Measurements from ENCODE around the gene RGS7.

Gene RGS7

DNA sequence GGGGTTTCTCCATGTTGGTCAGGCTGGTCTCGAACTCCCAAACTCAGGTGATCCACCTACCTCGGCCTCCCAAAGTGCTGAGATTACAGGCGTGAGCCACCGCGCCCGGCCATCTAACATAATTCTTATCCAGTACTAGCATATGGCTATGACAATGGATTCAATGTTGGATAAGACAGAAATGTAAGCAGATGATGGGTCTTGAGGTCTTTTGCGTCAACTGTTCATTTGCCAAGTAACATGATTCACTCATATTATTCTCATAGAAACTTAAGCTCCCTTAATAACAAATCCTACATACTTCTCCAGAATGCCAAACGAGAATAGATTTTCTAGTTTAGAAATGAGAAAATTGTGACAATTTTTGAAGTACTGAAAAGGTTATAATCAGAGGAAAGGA, 170.3 kb downstream of the RGS7 start:
- Histone ChIP-seq H2BK12ac (ENCODE audit: low read length) (no peak overlapping the region), H2BK120ac (ENCODE audit: low read depth, low read length) (no peak overlapping the region), H2AFZ (ENCODE audit: low read length) (no peak overlapping the region), H3K4me3 (ENCODE audit: low read length in 2 of 2) (no peak overlapping the region), H3K36me3 (replicated peaks in 1 of 2; ENCODE audit: control insufficient read depth in 2 of 2, insufficient read depth in 2 of 2, low read length in 2 of 2) (no peaks in the 10 kb centered on the region), H3K4me1 (ENCODE audit: control insufficient read depth in 2 of 2, insufficient read depth in 1 of 2, low read depth in 1 of 2, low read length in 2 of 2) (no peaks in the 10 kb centered on the region), H2AK5ac (ENCODE audit: low read depth, low read length) (no peak overlapping the region), H3K4me2 (ENCODE audit: insufficient read depth, low read length, poor library complexity, severe bottlenecking) (no peak overlapping the region), H3K23ac (ENCODE audit: low read depth, low read length, poor library complexity) (no peak overlapping the region), H3K4ac (ENCODE audit: low read length) (no peak overlapping the region), H2BK5ac (ENCODE audit: low read length) (no peak overlapping the region), H3K27me3 (ENCODE audit: control insufficient read depth in 3 of 3, insufficient read depth in 3 of 3, low read depth in 1 of 3, low read length in 3 of 3) (no peaks in the 10 kb centered on the region), H3K9ac (ENCODE audit: low read depth, low read length, poor library complexity) (no peak overlapping the region), H4K91ac (ENCODE audit: low read depth, low read length, poor library complexity) (no peak overlapping the region), H4K8ac (ENCODE audit: low read depth, low read length) (no peak overlapping the region), H3K79me1 (ENCODE audit: low read depth, low read length) (no peaks in the 10 kb centered on the region), H3K27ac (replicated peaks; ENCODE audit: low read length) (no peak overlapping the region), H3K9me3 (replicated peaks in 1 of 2; ENCODE audit: control insufficient read depth in 2 of 2, insufficient read depth in 1 of 2, low read depth in 1 of 2, low read length in 2 of 2) (peaks cover 0 to 1% of the 10 kb centered on the region in 2 donors), H3K18ac (ENCODE audit: low read length) (no peak overlapping the region), H3K14ac (ENCODE audit: low read length) (no peak overlapping the region), H2BK15ac (ENCODE audit: low read length) (no peak overlapping the region)
- DNase-seq (ENCODE audit: low spot score), result no peak
- no CpG with 5 or more reads among the region's 8 CpGs for WGBS, 2 donors (ENCODE audit: extremely low coverage in 2 of 2, insufficient read length in 2 of 2, insufficient replicate concordance in 1 of 2)

DNA sequence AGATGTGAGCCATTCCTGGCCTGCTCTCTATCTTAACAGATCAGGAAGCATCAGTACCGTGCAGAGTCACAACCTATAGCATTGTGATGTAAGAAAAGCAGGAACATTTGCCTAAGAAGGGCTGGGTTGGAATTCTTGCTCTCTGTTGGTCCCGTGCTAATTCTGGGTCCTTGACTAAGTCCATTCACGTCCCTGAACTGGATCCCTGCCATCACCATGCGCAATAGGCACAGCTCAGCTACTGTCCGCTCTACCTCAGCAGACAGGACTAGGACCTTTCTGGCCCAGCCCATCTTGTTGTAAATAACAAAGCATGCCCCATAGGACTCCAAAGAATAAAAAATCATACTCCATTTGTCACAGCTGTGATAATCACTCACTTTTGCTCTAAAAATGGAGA, 175.0 kb downstream of the RGS7 start:
- peaks cover 0 to 1% of the 10 kb centered on the region in 2 donors for H3K9me3 ChIP-seq (replicated peaks in 1 of 2; ENCODE audit: control insufficient read depth in 2 of 2, insufficient read depth in 1 of 2, low read depth in 1 of 2, low read length in 2 of 2)
- H3K9ac ChIP-seq (ENCODE audit: low read depth, low read length, poor library complexity), result no peak overlapping the region
- H3K14ac ChIP-seq (ENCODE audit: low read length), result no peak overlapping the region
- no peak overlapping the region for H4K8ac ChIP-seq (ENCODE audit: low read depth, low read length)
- H2AK5ac ChIP-seq (ENCODE audit: low read depth, low read length), result no peak overlapping the region
- H2AFZ ChIP-seq (ENCODE audit: low read length), result no peak overlapping the region
- no peak overlapping the region for H2BK12ac ChIP-seq (ENCODE audit: low read length)
- no peak overlapping the region for H2BK15ac ChIP-seq (ENCODE audit: low read length)
- H3K79me1 ChIP-seq (ENCODE audit: low read depth, low read length), result no peaks in the 10 kb centered on the region
- no peak overlapping the region for H3K27ac ChIP-seq (replicated peaks; ENCODE audit: low read length)
- no peaks in the 10 kb centered on the region for H3K27me3 ChIP-seq (ENCODE audit: control insufficient read depth in 3 of 3, insufficient read depth in 3 of 3, low read depth in 1 of 3, low read length in 3 of 3)
- no peaks in the 10 kb centered on the region for H3K36me3 ChIP-seq (replicated peaks in 1 of 2; ENCODE audit: control insufficient read depth in 2 of 2, insufficient read depth in 2 of 2, low read length in 2 of 2)
- no peak for DNase-seq (ENCODE audit: low spot score)
- no peak overlapping the region for H3K4ac ChIP-seq (ENCODE audit: low read length)
- no peak overlapping the region for H2BK5ac ChIP-seq (ENCODE audit: low read length)
- no peak overlapping the region for H3K18ac ChIP-seq (ENCODE audit: low read length)
- WGBS, 2 donors (ENCODE audit: extremely low coverage in 2 of 2, insufficient read length in 2 of 2, insufficient replicate concordance in 1 of 2), result no CpG with 5 or more reads among the region's 5 CpGs
- H3K4me1 ChIP-seq (ENCODE audit: control insufficient read depth in 2 of 2, insufficient read depth in 1 of 2, low read depth in 1 of 2, low read length in 2 of 2), result no peaks in the 10 kb centered on the region
- no peak overlapping the region for H3K23ac ChIP-seq (ENCODE audit: low read depth, low read length, poor library complexity)
- no peak overlapping the region for H3K4me2 ChIP-seq (ENCODE audit: insufficient read depth, low read length, poor library complexity, severe bottlenecking)
- H4K91ac ChIP-seq (ENCODE audit: low read depth, low read length, poor library complexity), result no peak overlapping the region
- H3K4me3 ChIP-seq (ENCODE audit: low read length in 2 of 2), result no peak overlapping the region
- no peak overlapping the region for H2BK120ac ChIP-seq (ENCODE audit: low read depth, low read length)

DNA sequence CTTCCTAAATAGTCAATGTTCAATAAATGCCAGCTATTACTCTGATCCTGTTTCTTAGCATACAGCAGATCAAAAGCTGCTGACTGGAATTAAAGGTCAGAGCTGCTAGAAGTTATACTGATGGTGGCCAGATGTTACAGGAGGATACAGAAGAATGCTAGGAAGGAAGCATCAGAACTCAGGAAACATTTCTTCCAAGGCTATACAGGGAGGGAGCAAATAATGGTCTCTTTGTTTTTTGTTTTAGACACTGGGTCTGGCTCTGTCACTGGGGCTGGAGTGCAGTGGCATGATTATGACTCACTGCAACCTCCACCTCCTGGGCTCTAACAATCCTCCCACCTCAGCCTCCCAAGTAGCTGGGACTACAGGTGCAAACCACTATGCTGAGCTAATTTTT, 175.5 kb downstream of the RGS7 start:
- Histone ChIP-seq H3K4me2 (ENCODE audit: insufficient read depth, low read length, poor library complexity, severe bottlenecking) (no peak overlapping the region), H3K9ac (ENCODE audit: low read depth, low read length, poor library complexity) (no peak overlapping the region), H2BK15ac (ENCODE audit: low read length) (no peak overlapping the region), H2BK5ac (ENCODE audit: low read length) (no peak overlapping the region), H3K27ac (replicated peaks; ENCODE audit: low read length) (no peak overlapping the region), H3K4ac (ENCODE audit: low read length) (no peak overlapping the region), H3K9me3 (replicated peaks in 1 of 2; ENCODE audit: control insufficient read depth in 2 of 2, insufficient read depth in 1 of 2, low read depth in 1 of 2, low read length in 2 of 2) (peaks cover 0 to 1% of the 10 kb centered on the region in 2 donors), H2BK12ac (ENCODE audit: low read length) (no peak overlapping the region), H4K8ac (ENCODE audit: low read depth, low read length) (no peak overlapping the region), H3K4me3 (ENCODE audit: low read length in 2 of 2) (no peak overlapping the region), H3K18ac (ENCODE audit: low read length) (no peak overlapping the region), H4K91ac (ENCODE audit: low read depth, low read length, poor library complexity) (no peak overlapping the region), H3K36me3 (replicated peaks in 1 of 2; ENCODE audit: control insufficient read depth in 2 of 2, insufficient read depth in 2 of 2, low read length in 2 of 2) (no peaks in the 10 kb centered on the region), H3K27me3 (ENCODE audit: control insufficient read depth in 3 of 3, insufficient read depth in 3 of 3, low read depth in 1 of 3, low read length in 3 of 3) (no peaks in the 10 kb centered on the region), H3K4me1 (ENCODE audit: control insufficient read depth in 2 of 2, insufficient read depth in 1 of 2, low read depth in 1 of 2, low read length in 2 of 2) (no peaks in the 10 kb centered on the region), H2BK120ac (ENCODE audit: low read depth, low read length) (no peak overlapping the region), H3K14ac (ENCODE audit: low read length) (no peak overlapping the region), H3K79me1 (ENCODE audit: low read depth, low read length) (no peaks in the 10 kb centered on the region), H3K23ac (ENCODE audit: low read depth, low read length, poor library complexity) (no peak overlapping the region), H2AFZ (ENCODE audit: low read length) (no peak overlapping the region), H2AK5ac (ENCODE audit: low read depth, low read length) (no peak overlapping the region)
- no peak for DNase-seq (ENCODE audit: low spot score)

DNA sequence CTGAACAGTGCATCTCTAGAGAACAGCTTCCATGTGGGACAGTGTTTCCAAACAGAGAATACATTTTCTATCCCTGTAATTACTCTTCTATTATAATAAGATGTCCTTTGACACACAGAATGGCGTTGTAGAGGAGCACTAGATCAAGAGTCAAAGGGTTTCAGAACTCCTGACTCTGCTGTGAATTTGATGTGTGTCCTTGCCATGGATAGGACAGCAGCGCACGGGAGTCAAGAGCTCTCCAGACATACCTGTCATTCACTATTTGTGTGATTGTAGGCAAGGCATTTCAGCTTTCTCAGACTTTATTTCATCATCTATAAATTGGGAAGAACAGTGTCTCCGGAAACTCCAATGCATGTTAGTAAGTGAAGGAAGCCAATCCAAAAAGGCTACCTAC, 176.4 kb downstream of the RGS7 start:
- H4K8ac ChIP-seq (ENCODE audit: low read depth, low read length), result no peak overlapping the region
- no peak overlapping the region for H3K18ac ChIP-seq (ENCODE audit: low read length)
- H2BK12ac ChIP-seq (ENCODE audit: low read length), result no peak overlapping the region
- no peak for DNase-seq (ENCODE audit: low spot score)
- no peak overlapping the region for H3K4ac ChIP-seq (ENCODE audit: low read length)
- peaks cover 0 to 1% of the 10 kb centered on the region in 2 donors for H3K9me3 ChIP-seq (replicated peaks in 1 of 2; ENCODE audit: control insufficient read depth in 2 of 2, insufficient read depth in 1 of 2, low read depth in 1 of 2, low read length in 2 of 2)
- H3K14ac ChIP-seq (ENCODE audit: low read length), result no peak overlapping the region
- no peak overlapping the region for H2BK5ac ChIP-seq (ENCODE audit: low read length)
- no peak overlapping the region for H2BK15ac ChIP-seq (ENCODE audit: low read length)
- WGBS, 2 donors (ENCODE audit: extremely low coverage in 2 of 2, insufficient read length in 2 of 2, insufficient replicate concordance in 1 of 2), result no CpG with 5 or more reads among the region's 4 CpGs
- H3K36me3 ChIP-seq (replicated peaks in 1 of 2; ENCODE audit: control insufficient read depth in 2 of 2, insufficient read depth in 2 of 2, low read length in 2 of 2), result no peaks in the 10 kb centered on the region
- H4K91ac ChIP-seq (ENCODE audit: low read depth, low read length, poor library complexity), result no peak overlapping the region
- H3K4me3 ChIP-seq (ENCODE audit: low read length in 2 of 2), result no peak overlapping the region
- no peak overlapping the region for H3K4me2 ChIP-seq (ENCODE audit: insufficient read depth, low read length, poor library complexity, severe bottlenecking)
- no peak overlapping the region for H3K27ac ChIP-seq (replicated peaks; ENCODE audit: low read length)
- H3K9ac ChIP-seq (ENCODE audit: low read depth, low read length, poor library complexity), result no peak overlapping the region
- no peak overlapping the region for H2AK5ac ChIP-seq (ENCODE audit: low read depth, low read length)
- no peak overlapping the region for H2AFZ ChIP-seq (ENCODE audit: low read length)
- no peaks in the 10 kb centered on the region for H3K27me3 ChIP-seq (ENCODE audit: control insufficient read depth in 3 of 3, insufficient read depth in 3 of 3, low read depth in 1 of 3, low read length in 3 of 3)
- H2BK120ac ChIP-seq (ENCODE audit: low read depth, low read length), result no peak overlapping the region
- no peaks in the 10 kb centered on the region for H3K4me1 ChIP-seq (ENCODE audit: control insufficient read depth in 2 of 2, insufficient read depth in 1 of 2, low read depth in 1 of 2, low read length in 2 of 2)
- H3K79me1 ChIP-seq (ENCODE audit: low read depth, low read length), result no peaks in the 10 kb centered on the region
- no peak overlapping the region for H3K23ac ChIP-seq (ENCODE audit: low read depth, low read length, poor library complexity)
